HG02588 (cell line): ENCODE results near the gene RASA2.

ENCODE experiments used
- ATAC-seq: cut with Tn5 transposase; IDR thresholded peaks from one replicate; pipeline ENCODE4 v1.9.1; 2021; ENCODE audit warnings: mild to moderate bottlenecking, moderate library complexity; ENCODE audit not compliant: unreplicated experiment

RASA2 gene

GRCh38 chr3:141486746-141487520, at the start of gene RASA2:
RASA2 (plus strand) TSS chr3:141487027; CDS start chr3:141487084, 57 bp downstream.
- peak; percentile 70 for ATAC-seq

GRCh38 chr3:141439589-141439988, 47.2 kb upstream of the RASA2 start:
- no peak for ATAC-seq

GRCh38 chr3:141440942-141441341, 45.9 kb upstream of the RASA2 start:
- ATAC-seq = peak; percentile 16

GRCh38 chr3:141441381-141442364, 45.2 kb upstream of the RASA2 start:
- peak; percentile 93 for ATAC-seq

GRCh38 chr3:141442446-141442845, 44.4 kb upstream of the RASA2 start:
- ATAC-seq = no peak

GRCh38 chr3:141442914-141443313, 43.9 kb upstream of the RASA2 start:
- no peak for ATAC-seq

- no peak for ATAC-seq
Observed at GRCh38 chr3:141444586-141445285, 42.1 kb upstream of the RASA2 start.

GRCh38 chr3:141445990-141446389, 40.8 kb upstream of the RASA2 start:
- ATAC-seq = no peak

- ATAC-seq = no peak
Observed at GRCh38 chr3:141446737-141447136, 40.1 kb upstream of the RASA2 start.

- no peak for ATAC-seq
Observed at GRCh38 chr3:141447383-141447782, 39.4 kb upstream of the RASA2 start.

GRCh38 chr3:141448606-141449220, 38.1 kb upstream of the RASA2 start:
- ATAC-seq = no peak

- no peak for ATAC-seq
Observed at GRCh38 chr3:141449424-141449823, 37.4 kb upstream of the RASA2 start.

GRCh38 chr3:141450727-141451375, 36.0 kb upstream of the RASA2 start:
- ATAC-seq = no peak

- peak; percentile 63 for ATAC-seq
Observed at GRCh38 chr3:141452045-141452444, 34.8 kb upstream of the RASA2 start.

- ATAC-seq = no peak
Observed at GRCh38 chr3:141452773-141453172, 34.1 kb upstream of the RASA2 start.

- no peak for ATAC-seq
Observed at GRCh38 chr3:141454054-141454453, 32.8 kb upstream of the RASA2 start.

GRCh38 chr3:141454906-141455602, 31.8 kb upstream of the RASA2 start:
- ATAC-seq = peak; percentile 63

GRCh38 chr3:141455603-141456300, 31.1 kb upstream of the RASA2 start:
- ATAC-seq = no peak

GRCh38 chr3:141456301-141456625, 30.6 kb upstream of the RASA2 start:
- ATAC-seq = no peak
